Muscle layer of colon (tissue), 2 donors: ENCODE data around the gene ANO1.

ENCODE experiments used
- H3K27ac ChIP-seq: one replicate; pipeline ENCODE4 v1.7.0; 2013; ENCODE audit warnings: low read depth, mild to moderate bottlenecking, low read length, moderate library complexity
- H3K27me3 ChIP-seq, 2 donors: one replicate each; pipeline ENCODE4 v1.7.0; 2013; ENCODE audit warnings: low read length in 2 of 2, mild to moderate bottlenecking in 2 of 2; ENCODE audit not compliant: insufficient read depth in 2 of 2, control insufficient read depth in 1 of 2
- H3K36me3 ChIP-seq: one replicate; pipeline ENCODE4 v1.7.0; 2013; ENCODE audit warnings: mild to moderate bottlenecking, low read length; ENCODE audit not compliant: insufficient read depth
- H3K4me1 ChIP-seq: one replicate; pipeline ENCODE4 v1.7.0; 2013; ENCODE audit warnings: mild to moderate bottlenecking, low read length; ENCODE audit not compliant: insufficient read depth
- H3K4me3 ChIP-seq, 2 donors: one replicate each; pipeline ENCODE4 v1.7.0; 2013; ENCODE audit warnings: low read length in 2 of 2, low read depth in 1 of 2, mild to moderate bottlenecking in 1 of 2, moderate library complexity in 1 of 2
- H3K9ac ChIP-seq: one replicate; pipeline ENCODE4 v1.7.0; 2013; ENCODE audit warnings: low read length
- H3K9me3 ChIP-seq: one replicate; pipeline ENCODE4 v1.7.0; 2013; ENCODE audit warnings: mild to moderate bottlenecking, low read length
- donor health status: abdominal sarcoma.
- donor health status: Adenocarcinoma of cecum.

Gene ANO1

DNA sequence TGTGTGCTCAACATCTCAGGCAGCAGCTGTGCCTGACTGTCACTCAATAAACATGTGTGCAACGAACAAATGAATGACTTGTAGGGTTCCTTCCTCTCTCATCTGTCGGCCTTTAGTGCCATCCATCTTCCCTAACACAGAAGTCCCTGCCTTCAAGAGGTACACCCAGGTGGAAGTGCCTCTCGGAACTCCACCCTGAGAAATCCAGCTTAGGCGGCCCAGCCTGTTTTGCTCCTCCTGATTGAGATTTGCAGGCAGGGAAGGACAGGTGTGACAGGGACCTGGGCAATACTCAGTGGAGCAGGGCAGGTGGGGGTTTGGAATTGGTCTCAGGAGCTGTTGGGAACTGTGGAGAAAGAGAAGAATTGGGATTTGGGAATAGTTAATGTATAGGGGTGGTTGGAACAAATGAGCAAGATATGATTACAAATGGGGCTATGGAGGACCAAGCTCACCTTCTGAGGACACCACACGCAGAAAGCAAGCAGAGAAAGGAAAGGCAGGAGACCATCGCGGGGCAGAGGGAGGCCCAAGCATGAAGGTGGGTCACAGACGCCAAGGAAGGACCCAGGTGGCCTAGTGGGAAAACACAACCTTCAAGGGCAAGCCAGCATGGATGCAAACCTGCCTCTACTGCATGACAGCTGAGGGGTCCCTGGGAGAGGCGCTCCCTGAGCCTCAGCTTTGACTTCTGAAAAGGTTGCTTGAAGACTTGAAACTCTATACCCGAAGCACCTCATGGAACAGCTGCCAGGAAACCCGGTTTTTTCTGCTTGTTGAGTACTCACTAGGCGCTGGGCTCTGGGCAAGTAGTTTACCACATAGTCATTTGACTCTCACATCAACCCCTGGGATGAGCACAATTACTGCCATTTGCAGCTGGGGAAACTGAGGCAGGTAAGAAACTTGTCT, 40.9 kb upstream of the ANO1 start:
- Histone ChIP-seq H3K9ac (no peak overlapping the region), H3K27me3 (no peaks in the 10 kb centered on the region), H3K4me3 (no peak overlapping the region), H3K27ac (no peak overlapping the region), H3K9me3 (no peaks in the 10 kb centered on the region), H3K4me1 (no peaks in the 10 kb centered on the region), H3K36me3 (no peaks in the 10 kb centered on the region)

DNA sequence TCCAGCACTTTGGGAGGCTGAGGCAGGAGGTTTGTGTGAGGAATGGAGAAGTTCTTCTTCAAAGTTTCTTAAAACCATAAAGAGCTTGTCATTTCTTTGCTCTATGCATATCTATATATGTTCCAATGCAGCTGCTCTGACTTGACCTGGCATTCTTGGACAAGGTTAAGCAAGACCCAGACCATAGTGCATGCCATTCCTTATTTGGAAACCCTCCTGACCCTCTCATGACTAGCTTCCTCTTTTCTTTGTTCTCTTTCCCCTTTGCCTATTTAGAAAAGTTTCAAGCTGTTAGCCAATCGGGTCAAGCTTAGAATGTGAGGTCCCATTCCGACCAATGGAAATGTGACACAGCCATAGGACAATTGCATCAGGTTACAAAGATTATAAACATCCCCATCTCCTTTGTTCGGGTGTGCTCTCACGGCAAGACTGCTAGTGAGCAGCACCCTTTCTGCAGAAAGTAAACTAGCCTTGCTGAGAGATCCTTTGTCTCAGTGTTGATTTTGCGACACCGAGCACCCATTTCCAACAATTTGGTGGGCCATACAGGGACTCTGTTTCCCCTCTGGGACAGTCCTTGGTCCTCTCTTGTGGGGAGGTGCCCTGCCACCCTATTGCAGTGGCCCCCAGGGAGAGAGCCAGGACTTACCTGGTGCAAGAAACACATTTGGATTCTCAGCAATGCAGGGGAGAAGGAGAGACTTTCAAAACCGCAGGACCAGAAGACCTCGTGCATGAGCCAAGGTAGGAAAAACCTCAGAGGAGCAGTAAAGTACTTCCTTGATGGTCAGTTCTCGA, 39.9 kb upstream of the ANO1 start:
- H3K9me3 ChIP-seq = no peaks in the 10 kb centered on the region

DNA sequence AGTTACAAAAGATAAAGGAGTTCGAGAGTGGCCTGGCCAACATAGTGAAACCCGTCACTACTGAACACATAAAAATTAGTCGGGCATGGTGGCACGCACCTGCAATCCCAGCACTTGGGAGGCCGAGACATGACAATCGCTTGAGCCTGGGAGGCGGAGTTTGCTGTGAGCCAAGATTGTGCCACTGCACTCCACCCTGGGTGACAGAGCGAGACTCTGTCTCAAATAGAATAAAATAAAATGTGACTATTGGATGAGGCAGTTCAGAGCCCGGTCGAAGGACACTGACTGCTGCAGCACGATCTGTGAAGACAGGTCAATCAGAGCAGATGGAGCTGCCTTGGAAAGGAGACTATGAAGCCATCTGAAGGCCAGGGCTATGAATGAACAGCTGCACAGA, 37.7 kb upstream of the ANO1 start:
- Histone ChIP-seq H3K9me3 (no peaks in the 10 kb centered on the region), H3K9ac (no peak overlapping the region), H3K27ac (no peak overlapping the region), H3K27me3 (no peaks in the 10 kb centered on the region), H3K4me1 (no peaks in the 10 kb centered on the region), H3K4me3 (no peak overlapping the region), H3K36me3 (no peaks in the 10 kb centered on the region)

More for the DNA sequence above, 39.9 kb upstream of the ANO1 start:
- H3K4me1 ChIP-seq = no peaks in the 10 kb centered on the region
- no peaks in the 10 kb centered on the region for H3K27me3 ChIP-seq
- H3K4me3 ChIP-seq = no peak overlapping the region
- no peak overlapping the region for H3K9ac ChIP-seq
- H3K27ac ChIP-seq = no peak overlapping the region
- H3K36me3 ChIP-seq = no peaks in the 10 kb centered on the region

DNA sequence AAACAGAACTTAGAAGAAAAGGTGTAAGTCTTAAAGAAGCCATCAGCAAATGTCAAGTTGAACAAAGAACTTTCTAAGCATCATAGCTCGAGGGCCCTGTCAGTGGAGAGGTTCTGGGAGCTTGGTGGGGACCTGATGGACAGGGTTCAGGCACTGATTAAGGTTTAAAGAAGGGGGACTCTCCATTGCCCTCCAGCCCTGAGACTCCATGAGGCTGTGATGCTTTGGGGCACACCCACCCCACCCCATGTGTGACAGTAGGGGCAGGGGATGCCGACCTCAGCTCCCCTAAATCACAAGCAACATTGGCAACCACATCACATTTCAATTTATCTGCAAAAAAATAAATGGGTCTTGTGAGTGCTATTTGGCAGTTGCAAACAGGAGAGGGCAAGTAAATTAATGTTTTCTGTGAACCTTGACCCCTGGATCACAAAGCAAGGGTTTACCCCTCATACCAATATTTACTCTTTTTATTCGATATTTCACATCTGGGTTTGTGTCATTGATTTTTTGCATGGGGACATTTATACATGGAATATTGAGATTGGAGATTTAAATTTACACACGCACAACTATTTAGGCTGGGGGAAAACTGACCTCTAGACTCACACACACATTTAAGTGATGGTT, 37.1 kb upstream of the ANO1 start:
- Histone ChIP-seq H3K27me3 (no peaks in the 10 kb centered on the region), H3K4me1 (no peaks in the 10 kb centered on the region), H3K4me3 (no peak overlapping the region), H3K9me3 (no peaks in the 10 kb centered on the region), H3K27ac (no peak overlapping the region), H3K36me3 (no peaks in the 10 kb centered on the region), H3K9ac (no peak overlapping the region)

DNA sequence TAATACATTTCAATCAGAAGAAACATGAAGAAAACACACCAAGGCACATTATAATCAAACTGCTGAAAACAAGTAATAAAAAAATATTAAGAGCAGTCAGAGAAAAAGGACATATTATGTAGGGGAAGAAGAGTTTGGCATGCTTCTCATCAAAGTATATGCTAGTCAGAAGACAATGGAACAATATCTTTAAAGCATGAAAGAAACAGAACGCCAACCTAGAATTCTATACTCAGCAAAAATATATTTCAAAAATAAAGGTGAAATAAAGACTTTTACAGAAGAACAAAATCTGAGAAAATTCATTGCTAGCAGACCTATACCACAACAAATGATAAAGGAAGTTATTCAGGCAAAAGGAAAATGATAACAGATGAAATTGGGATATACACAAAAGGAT, 34.6 kb upstream of the ANO1 start:
- Histone ChIP-seq H3K36me3 (no peaks in the 10 kb centered on the region), H3K27me3 (no peaks in the 10 kb centered on the region), H3K27ac (no peak overlapping the region), H3K4me1 (no peaks in the 10 kb centered on the region), H3K4me3 (no peak overlapping the region), H3K9ac (no peak overlapping the region), H3K9me3 (no peaks in the 10 kb centered on the region)

DNA sequence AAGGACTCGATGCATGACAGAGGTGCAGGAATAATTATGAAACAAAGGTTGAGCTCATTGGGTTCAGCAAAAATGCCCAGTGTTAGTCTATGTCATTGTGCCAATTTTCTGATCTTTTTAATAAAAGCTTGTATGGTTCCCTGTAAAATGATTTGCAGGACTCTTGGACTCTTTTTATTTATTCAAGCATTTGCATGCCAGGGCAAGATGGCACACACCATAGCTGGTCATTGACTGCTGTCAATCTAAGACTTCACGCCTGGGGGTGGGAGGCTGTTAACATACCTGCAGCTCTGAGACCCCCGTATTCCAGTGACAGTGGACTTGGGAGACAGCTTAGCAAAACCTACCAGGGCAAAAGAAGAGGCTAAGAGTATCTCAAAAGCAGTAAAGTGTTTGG, 32.0 kb upstream of the ANO1 start:
- H3K27ac ChIP-seq = no peak overlapping the region
- no peaks in the 10 kb centered on the region for H3K9me3 ChIP-seq
- no peak overlapping the region for H3K9ac ChIP-seq
- no peaks in the 10 kb centered on the region for H3K36me3 ChIP-seq
- H3K4me1 ChIP-seq = no peaks in the 10 kb centered on the region
- H3K4me3 ChIP-seq = no peak overlapping the region
- H3K27me3 ChIP-seq = no peaks in the 10 kb centered on the region

DNA sequence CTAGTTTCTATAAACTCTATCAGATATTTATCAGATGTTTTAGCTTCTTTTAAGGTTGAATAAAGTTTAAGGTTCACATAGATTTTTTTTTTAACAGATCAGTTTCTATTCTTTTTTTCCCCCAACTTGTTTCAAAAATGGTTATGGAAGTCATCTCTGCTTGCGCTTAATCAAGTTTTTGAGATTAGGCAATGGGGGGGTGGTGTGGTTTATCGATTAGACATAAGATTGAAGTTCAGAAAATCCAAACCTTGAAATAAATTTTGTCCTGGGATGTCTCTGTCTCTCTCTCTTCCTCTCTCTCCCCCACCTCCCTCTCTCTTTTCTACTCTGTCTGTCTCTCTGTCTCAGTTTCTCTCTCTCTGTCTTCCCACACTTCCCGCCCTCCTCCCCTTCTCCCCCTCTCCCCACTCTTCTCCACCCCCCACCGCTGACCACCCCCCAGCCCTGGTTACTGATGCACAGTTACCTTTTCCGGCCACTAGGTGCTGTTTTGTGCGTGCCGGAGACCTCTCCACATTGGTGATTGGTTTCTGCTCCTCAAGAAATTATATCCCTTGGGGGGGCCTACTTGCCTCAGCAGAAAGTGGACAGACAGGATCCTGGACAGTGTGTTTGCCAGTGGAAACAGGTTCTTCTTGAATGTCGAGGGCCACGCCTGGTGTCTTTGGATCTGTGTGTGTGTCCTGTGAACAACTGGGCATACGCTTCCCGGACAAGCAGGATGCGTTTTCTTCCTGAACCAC, 29.7 kb upstream of the ANO1 start:
- Histone ChIP-seq H3K27me3 (no peaks in the 10 kb centered on the region), H3K27ac (no peak overlapping the region), H3K4me3 (no peak overlapping the region), H3K4me1 (no peaks in the 10 kb centered on the region), H3K9ac (no peak overlapping the region), H3K36me3 (no peaks in the 10 kb centered on the region), H3K9me3 (no peaks in the 10 kb centered on the region)

DNA sequence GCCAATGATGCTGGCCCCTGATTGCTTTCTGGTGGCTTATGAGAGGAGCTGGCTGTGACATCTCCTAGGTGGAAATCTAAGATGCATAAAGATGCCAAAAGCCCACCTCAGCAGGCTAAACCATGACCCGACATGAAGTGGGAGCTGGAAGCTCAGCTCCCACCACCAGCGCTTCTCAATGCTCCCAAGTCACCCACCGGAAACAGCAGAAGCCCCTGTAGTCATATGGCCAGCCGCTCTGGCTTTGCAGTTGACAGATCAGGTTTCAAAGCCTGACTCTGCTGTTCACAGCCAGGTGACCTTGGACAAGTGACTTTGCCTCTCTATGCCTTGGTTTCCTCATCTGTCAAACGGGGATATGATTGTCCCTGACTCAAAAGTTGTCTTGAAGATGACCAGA, 29.1 kb upstream of the ANO1 start:
- Histone ChIP-seq H3K27me3 (no peaks in the 10 kb centered on the region), H3K27ac (no peak overlapping the region), H3K9me3 (no peaks in the 10 kb centered on the region), H3K4me1 (no peaks in the 10 kb centered on the region), H3K9ac (no peak overlapping the region), H3K4me3 (no peak overlapping the region), H3K36me3 (no peaks in the 10 kb centered on the region)

DNA sequence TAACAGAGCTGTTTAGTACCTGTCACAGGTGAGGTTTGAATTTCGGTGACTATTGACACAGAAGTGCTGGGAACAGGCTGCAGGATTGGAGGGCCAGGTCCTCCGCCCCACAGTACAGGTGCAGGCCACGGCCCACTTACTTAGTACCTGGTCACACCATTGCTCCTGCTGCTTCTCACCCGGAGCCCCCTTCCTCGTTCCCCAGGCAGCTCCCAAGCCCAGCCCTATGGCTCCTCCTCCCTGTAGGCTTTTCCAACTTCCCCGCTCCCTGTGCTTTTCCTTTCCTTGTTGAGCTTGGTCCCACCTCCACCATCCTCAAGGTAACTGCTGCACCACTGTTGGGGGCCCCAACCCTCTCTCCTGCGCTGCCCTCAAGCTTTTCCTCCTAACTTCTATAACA, 27.9 kb upstream of the ANO1 start:
- no peaks in the 10 kb centered on the region for H3K36me3 ChIP-seq
- H3K27ac ChIP-seq = no peak overlapping the region
- H3K4me1 ChIP-seq = no peaks in the 10 kb centered on the region
- no peaks in the 10 kb centered on the region for H3K27me3 ChIP-seq
- H3K9ac ChIP-seq = no peak overlapping the region
- no peak overlapping the region for H3K4me3 ChIP-seq
- H3K9me3 ChIP-seq = no peaks in the 10 kb centered on the region

DNA sequence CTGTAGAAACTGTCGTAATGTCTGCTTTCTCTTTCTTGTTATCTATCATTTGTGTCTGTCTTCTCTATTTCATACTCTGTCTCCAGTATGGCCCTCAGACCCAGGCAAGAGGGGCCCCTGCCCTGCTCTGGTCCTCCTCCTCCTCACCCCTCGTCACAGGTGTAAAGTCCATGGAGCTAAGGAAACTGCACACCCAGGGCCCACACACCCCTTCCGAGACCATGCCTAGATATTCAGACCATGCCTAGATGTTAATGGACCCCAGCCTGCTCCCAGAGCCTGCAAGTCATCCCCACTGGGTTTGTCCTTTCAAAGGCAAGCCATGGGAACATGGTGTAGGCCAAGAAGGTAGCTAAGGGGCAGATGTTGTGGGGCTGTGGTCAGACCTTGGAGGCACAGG, 24.1 kb upstream of the ANO1 start:
- Histone ChIP-seq H3K36me3 (no peaks in the 10 kb centered on the region), H3K9me3 (no peaks in the 10 kb centered on the region), H3K9ac (no peak overlapping the region), H3K4me1 (no peaks in the 10 kb centered on the region), H3K4me3 (no peak overlapping the region), H3K27me3 (no peaks in the 10 kb centered on the region), H3K27ac (no peak overlapping the region)

DNA sequence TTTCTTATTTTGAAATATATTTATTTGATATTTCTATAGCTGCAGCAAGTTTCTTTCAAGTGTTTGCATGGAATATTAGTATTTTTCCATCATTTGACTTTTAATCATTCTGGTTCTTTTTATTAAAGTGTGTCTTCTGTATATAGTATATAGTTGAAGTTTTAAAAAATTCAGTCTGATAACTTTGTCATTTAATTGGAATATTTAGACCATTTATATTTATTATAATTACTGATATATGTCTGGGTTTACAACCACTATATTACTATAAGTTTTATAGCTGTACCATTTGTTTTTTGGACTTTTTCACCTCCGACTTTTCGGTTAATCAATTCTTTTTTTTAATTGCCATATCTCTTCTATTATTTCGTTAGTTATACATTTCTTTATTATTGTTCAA, 22.7 kb upstream of the ANO1 start:
- no peaks in the 10 kb centered on the region for H3K27me3 ChIP-seq
- H3K4me3 ChIP-seq = no peak overlapping the region
- no peaks in the 10 kb centered on the region for H3K4me1 ChIP-seq
- H3K27ac ChIP-seq = no peak overlapping the region
- no peak overlapping the region for H3K9ac ChIP-seq
- H3K9me3 ChIP-seq = no peaks in the 10 kb centered on the region
- H3K36me3 ChIP-seq = no peaks in the 10 kb centered on the region
